MV-4-11 (cell line): ENCODE measurements around the gene FEZ2.
A peak's percentile ranks its signal among the peaks of the same experiment; 100 is the strongest.
"Not testable (repeated sequence)": the region's sequence is repeated elsewhere in the genome, so short reads cannot be mapped to it uniquely, and the experiment has no call there.

Experiments used
- DNase-seq: peaks from one replicate; lab custom pipeline; 2025; lab: John Stamatoyannopoulos, UW

Gene FEZ2

DNA sequence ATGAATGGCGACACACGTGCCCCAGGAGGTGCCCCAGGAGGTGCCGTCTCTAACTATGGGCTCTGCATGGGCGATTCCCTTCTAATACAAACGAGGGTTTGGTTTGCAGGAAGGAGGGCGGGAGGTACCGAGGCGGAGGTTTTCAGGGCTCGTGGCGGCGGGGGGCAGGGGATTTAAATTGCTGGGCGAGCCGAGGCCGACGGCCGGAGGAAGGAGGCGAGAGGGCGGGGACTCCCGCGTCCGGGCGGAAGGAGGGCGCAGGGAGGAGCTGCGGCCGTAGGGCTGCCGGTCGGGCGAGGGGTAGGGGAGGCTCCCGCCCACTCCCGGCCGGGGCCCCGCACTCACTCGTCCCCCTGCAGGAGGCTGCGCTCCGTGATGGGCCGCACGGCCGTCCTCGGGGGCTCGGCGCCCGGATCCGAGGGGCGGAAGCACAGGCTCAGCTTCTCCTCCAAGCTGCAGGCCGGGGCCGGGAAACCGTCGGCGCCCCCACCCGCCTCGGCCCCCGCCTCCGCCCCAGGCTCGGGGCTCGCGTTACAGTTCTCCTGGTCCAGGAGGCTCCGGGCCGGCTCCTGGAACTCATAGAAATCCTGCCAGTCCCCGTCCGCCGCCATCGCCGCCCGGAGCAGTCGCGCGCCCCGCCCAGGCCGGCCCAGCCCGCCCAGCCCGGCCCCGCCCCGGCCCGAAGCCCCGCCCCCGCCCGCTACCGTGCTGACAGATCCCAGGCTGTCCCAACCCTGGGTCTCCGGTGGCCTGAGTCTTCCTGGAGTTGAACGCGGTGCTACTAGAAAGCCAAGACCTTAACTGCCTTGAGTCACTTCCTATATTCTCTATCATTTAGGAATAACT, at the start of gene FEZ2:
FEZ2 (minus strand) TSS at position 637 of the 846 bp plus-strand sequence; CDS start at position 611, 26 bp downstream.
- DNase-seq = peak; percentile 68

GRCh38 chr2:36634981-36635597, 37.1 kb upstream of the FEZ2 start:
- no peak for DNase-seq

- DNase-seq = no peak
Measured at GRCh38 chr2:36633470-36634092, 35.6 kb upstream of the FEZ2 start.

DNA sequence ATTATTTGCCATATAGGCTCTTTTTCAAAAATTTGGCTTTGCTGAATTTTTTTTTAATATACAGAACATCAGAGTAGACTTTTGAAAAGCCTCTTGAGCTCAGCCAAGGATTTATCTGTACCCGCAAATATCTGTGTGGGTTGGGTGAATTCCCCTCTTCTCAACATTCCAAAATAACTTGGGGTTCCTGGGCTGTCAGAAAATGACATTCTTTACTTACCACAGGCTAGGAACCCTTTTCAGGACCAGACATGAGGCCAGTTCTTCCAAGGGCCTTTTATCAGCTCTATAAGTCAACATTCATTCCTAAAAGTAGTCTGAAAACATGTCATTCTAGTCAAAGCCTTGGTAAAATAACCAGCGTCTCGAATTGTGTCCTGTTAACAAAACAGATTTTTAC, 28.8 kb upstream of the FEZ2 start:
- no peak for DNase-seq

- no peak for DNase-seq
Measured at GRCh38 chr2:36626071-36626470, 28.1 kb upstream of the FEZ2 start.

- DNase-seq = no peak
Measured at GRCh38 chr2:36625304-36625703, 27.3 kb upstream of the FEZ2 start.

DNA sequence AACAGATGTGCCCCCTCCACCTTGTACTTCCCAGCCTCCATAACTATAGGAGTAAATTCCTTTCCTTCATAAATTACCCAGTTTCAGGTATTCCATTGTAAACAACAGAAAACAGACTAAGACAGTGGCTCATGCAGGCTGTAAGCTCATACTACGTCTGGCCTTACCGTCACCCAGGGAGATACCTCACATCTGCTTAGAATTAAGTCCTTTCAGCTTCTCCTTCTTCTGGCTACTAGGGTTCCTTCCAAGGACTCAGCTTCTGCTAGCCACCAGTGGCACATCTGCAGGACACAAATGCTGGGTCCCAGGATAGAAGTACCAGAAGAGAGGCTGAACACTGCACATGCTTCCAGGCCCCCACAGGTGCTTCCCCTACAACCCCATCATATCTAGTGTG, 22.4 kb upstream of the FEZ2 start:
- no peak for DNase-seq

- DNase-seq = peak; percentile 43
Measured at GRCh38 chr2:36618381-36618780, 20.4 kb upstream of the FEZ2 start.

GRCh38 chr2:36616947-36617346, 19.0 kb upstream of the FEZ2 start:
- no peak for DNase-seq

DNA sequence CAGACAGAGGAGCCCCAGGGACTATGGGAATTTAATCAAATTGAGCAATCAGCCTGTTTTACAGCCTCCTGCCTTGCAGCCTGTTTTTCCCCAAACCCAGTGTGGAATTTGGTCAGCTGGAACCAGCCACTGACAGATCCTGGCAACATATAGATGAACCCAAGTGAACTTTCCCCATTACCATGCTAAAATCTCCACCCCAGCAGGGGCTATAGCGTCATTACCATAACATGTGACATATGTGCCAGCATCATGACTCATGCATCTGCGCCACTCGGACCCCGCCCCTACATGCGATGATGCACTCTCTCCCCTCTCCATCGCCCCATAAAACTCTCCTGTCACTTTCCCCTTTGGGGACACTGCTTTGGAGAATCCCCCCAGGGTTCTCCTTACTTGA, 17.3 kb upstream of the FEZ2 start:
- DNase-seq = no peak

DNA sequence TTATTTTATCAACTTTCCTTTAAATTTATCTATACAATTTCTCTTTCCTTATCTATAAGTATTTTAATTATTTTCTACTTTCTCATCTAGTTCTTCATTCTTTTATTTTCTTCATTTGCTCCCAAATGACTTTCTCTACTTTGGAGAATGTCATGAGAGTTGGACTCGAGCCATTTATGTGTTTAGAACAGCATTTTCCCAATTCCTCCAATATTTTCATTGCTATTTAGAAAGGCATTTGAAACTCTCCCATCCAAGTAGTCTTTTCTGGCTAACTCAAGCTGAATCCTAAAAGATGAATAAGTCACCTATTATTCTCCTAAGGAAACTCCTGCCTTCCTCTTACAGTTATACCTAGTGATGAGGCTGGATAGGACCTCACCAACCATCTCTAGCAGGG, 15.8 kb upstream of the FEZ2 start:
- no peak for DNase-seq

DNA sequence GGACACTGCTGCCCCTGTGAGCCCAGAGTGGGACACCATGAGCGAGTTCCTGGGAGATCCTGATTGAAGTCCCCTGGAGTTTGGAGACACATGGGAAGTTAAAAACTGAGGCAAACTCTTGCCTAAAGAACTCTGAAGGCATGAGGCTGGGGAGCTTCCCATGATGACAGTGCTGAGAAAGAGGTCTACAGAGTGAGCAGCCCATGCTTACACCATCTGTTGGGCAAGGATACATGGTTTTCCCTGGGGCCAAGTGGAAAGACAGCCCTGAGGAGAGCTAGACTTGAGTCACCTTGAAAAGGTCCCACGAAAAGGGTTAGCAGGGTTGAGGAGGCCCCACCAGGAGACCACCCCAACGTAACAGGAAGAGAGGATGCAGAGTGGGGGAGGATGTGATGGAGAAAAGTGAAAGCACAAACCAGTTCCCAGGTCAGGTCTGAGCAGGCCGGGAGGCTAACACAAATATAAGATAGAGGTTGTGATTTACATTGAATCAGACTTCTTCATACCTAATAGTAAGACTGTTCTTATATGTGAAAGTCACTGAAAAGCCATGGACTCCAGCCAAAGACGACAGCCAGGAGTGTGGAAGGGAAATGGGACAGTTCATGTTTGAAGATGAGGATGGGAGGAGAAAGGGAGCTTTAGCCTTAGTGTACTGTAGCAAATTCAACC, 13.5 kb upstream of the FEZ2 start:
- no peak for DNase-seq

GRCh38 chr2:36609507-36609906, 11.5 kb upstream of the FEZ2 start:
- DNase-seq = no peak

DNA sequence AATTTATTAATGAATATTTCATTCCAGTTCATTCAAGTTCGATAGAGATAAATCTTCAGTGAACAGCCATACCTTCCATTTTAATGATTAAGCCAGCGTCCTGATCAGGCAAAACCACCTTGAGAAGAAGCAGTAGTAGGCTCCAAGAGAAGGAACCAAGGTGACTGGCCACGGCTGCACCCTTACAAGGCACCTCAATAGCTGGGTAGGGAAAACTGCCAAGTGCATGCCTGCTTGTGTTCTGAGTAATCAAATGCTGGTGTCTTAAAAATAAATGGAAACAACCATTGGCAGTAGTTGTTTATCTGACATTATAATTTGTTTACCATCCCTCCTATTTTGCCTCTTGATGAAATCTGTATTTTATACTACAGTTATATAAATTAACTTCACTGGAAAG, 10.0 kb upstream of the FEZ2 start:
- no peak for DNase-seq

GRCh38 chr2:36606925-36607324, 9.0 kb upstream of the FEZ2 start:
- DNase-seq = no peak

- DNase-seq = no peak
Measured at GRCh38 chr2:36605273-36605672, 7.3 kb upstream of the FEZ2 start.

DNA sequence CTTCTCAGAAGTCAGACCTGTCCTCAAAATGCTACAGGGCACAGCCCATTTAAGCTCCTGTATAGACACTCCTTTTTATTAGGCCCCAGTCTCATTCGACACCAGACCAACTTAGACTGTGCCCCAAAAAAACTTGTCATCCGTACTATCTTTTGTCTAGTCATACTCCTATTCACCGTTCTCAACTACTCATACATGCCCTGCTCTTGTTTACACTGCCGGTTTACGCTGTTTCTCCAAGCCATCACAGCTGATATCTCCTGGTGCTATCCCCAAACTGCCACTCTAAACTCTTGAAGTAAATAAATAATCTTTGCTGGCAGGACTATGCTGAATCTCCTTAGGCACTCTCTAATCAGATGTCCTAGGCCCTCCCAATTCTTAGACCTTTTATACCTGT, 5.7 kb upstream of the FEZ2 start:
- not testable (repeated sequence) for DNase-seq

DNA sequence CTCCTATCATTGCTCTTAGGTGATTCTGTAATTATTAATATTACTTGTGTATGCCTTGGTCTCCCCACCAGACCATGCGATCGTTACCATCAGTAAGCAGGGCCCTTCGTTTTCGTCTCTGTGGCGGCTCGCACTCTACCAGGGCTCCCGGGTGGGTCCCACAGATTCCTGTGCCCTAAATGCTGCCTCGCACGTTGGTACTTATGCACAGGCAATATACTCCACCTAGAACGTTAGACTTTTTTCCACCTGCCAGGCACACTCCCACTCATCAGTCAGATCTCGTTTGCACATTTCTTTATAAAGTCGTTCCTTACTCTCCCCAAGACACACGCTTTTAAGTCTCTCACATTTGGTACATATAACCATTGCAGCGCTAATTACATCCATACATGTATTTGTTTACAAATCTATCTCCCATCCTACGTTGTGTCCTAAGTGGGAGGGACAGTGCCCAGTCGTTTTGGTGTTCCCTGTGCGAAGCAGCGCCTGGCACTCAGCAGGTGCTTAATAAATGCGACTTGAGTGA, 901 bp downstream of the FEZ2 start:
- no peak for DNase-seq

DNA sequence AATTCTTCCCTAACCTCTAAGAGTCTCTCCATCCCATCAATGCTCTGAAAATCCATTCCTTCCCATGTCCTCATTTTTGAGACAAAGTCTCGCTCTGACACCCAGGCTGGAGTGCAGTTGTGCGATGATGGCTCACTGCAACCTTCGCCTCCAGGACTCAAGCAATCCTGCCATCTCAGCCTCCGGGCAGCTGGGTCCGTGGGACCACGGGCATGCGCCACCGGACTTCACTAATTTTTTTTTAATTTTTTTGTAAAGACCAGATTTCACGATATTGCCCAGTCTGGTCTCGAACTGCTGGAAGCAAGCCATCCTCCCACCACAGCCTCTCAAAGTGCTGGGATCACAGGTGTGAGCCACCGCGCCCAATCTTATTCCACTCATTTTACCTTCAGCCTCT, 1.6 kb downstream of the FEZ2 start:
- no peak for DNase-seq

- DNase-seq = no peak
Measured at GRCh38 chr2:36594849-36595248, 3.1 kb downstream of the FEZ2 start.

- DNase-seq = peak; percentile 32
Measured at GRCh38 chr2:36589230-36589630, 8.7 kb downstream of the FEZ2 start.

GRCh38 chr2:36587556-36587955, 10.4 kb downstream of the FEZ2 start:
- no peak for DNase-seq
